ENCODE results near the gene MBOAT1.

- no peak for TF ChIP-seq CTCF (IDR thresholded peaks at IDR 0.05; ENCODE audit: poor library complexity, severe bottlenecking)
- no peak for TF ChIP-seq REST (IDR thresholded peaks at IDR 0.05; ENCODE audit: borderline replicate concordance)
- no peak for TF ChIP-seq POLR2AphosphoS5 (IDR thresholded peaks at IDR 0.05)
- no peak for TF ChIP-seq EZH2 (IDR thresholded peaks at IDR 0.05; ENCODE audit: borderline replicate concordance, insufficient read depth, low read length, poor library complexity, severe bottlenecking)
- TF ChIP-seq RAD21 (conservative IDR thresholded peaks at IDR 0.05), result no peak
- no peak for TF ChIP-seq TAF1 (IDR thresholded peaks at IDR 0.05; ENCODE audit: low read depth)
- TF ChIP-seq SMC3 (conservative IDR thresholded peaks at IDR 0.05; ENCODE audit: poor library complexity), result no peak
- TF ChIP-seq EP300 (conservative IDR thresholded peaks at IDR 0.05; ENCODE audit: poor library complexity, severe bottlenecking), result no peak
Observed at GRCh38 chr6:20118892-20119291, 93.4 kb downstream of the MBOAT1 start.
